ENCODE data around the gene NDUFV3. TPM values are rescaled to one million over a fixed set of nuclear protein-coding genes. Genes with fewer than 3 reads are reported as not detected.
A peak's percentile ranks its signal among the peaks of the same experiment; 100 is the strongest.

The NDUFV3 gene
- total and polyA plus RNA-seq, 2 donors (not counting 1 experiment from before 2014, with no cell fraction given) = 37.7 to 38.2 TPM

DNA sequence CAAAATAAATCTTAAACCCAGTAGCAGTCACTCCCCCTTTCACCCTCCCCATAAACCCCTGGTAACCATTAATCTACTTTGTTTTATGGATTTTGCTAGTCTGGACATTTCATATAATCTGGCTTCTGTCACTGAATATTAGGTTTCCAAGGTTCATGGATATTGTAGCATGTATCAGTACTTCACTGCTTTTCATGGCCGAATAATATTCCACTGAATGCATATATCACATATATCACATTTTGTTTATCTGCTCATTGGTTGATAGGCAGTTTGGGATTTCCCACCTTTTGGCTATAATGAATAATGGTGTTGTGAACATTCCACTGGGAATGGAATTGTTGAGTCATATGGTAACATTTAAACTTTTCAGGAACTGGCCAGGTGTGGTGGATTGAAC lies 9.2 kb upstream of the NDUFV3 start:
- H3K79me2 ChIP-seq (ENCODE audit: control insufficient read depth, insufficient read depth, low read length) = peaks cover 2% of the 10 kb centered on the region
- H3K36me3 ChIP-seq (ENCODE audit: control insufficient read depth, insufficient read depth, low read length) = no peaks in the 10 kb centered on the region
- no peak overlapping the region for H3K9ac ChIP-seq (ENCODE audit: insufficient read depth, low read length)
- H4K20me1 ChIP-seq (ENCODE audit: control insufficient read depth, extremely low read depth, insufficient read depth, low read length) = no peaks in the 10 kb centered on the region
- H3K4me2 ChIP-seq (ENCODE audit: extremely low read depth, insufficient read depth, low read length) = no peak overlapping the region
- no peaks in the 10 kb centered on the region for H3K27me3 ChIP-seq (ENCODE audit: control insufficient read depth, insufficient read depth, low read length)
- H3K9me3 ChIP-seq (ENCODE audit: control insufficient read depth, insufficient read depth, low read depth, low read length) = no peaks in the 10 kb centered on the region
- H3K27ac ChIP-seq (ENCODE audit: insufficient read depth, low read length) = no peak overlapping the region
- TF ChIP-seq EZH2 (IDR thresholded peaks at IDR 0.05; ENCODE audit: low read length, missing control alignments) = no peak
- TF ChIP-seq, protein P1, sequence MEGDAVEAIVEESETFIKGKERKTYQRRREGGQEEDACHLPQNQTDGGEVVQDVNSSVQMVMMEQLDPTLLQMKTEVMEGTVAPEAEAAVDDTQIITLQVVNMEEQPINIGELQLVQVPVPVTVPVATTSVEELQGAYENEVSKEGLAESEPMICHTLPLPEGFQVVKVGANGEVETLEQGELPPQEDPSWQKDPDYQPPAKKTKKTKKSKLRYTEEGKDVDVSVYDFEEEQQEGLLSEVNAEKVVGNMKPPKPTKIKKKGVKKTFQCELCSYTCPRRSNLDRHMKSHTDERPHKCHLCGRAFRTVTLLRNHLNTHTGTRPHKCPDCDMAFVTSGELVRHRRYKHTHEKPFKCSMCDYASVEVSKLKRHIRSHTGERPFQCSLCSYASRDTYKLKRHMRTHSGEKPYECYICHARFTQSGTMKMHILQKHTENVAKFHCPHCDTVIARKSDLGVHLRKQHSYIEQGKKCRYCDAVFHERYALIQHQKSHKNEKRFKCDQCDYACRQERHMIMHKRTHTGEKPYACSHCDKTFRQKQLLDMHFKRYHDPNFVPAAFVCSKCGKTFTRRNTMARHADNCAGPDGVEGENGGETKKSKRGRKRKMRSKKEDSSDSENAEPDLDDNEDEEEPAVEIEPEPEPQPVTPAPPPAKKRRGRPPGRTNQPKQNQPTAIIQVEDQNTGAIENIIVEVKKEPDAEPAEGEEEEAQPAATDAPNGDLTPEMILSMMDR (conservative IDR thresholded peaks at IDR 0.05 in 1 of 2, IDR thresholded peaks at IDR 0.05 in 1 of 2; ENCODE audit: low read depth in 1 of 2, low read length in 2 of 2) = no peak
- no peaks in the 10 kb centered on the region for H3K4me1 ChIP-seq (ENCODE audit: control insufficient read depth, extremely low read depth, insufficient read depth, low read length)
- DNase-seq (ENCODE audit: low read depth in 2 of 2) = no peak
- H2AFZ ChIP-seq (ENCODE audit: low read length) = no peak overlapping the region
- no peak overlapping the region for H3K4me3 ChIP-seq (replicated peaks in 1 of 4; ENCODE audit: control extremely low read depth in 1 of 4, insufficient read depth in 1 of 4, low read depth in 3 of 4, low read length in 4 of 4)

DNA sequence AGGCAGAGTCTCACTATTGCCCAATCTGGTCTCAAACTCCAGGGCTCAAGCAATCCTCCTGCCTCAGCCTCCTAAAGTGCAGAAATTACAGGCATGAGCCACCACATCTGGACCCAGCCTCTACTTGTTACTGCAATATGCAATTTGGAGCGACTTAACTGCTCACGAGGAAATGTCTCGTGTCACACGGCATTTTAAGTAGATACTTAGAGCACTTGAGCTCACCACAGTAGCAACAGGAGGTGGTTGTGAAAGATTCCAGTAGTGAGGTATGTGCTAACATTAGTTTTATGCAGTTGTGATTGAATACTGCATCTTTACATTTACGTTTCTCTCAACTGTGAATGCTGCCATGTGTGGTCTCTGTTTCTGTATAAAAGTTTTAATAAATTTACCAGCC lies 5.8 kb upstream of the NDUFV3 start:
- DNase-seq (ENCODE audit: low read depth in 2 of 2) = no peak
- no peaks in the 10 kb centered on the region for H3K36me3 ChIP-seq (ENCODE audit: control insufficient read depth, insufficient read depth, low read length)
- H3K4me2 ChIP-seq (ENCODE audit: extremely low read depth, insufficient read depth, low read length) = no peak overlapping the region
- no peaks in the 10 kb centered on the region for H3K79me2 ChIP-seq (ENCODE audit: control insufficient read depth, insufficient read depth, low read length)
- H3K9me3 ChIP-seq (ENCODE audit: control insufficient read depth, insufficient read depth, low read depth, low read length) = no peaks in the 10 kb centered on the region
- H3K9ac ChIP-seq (ENCODE audit: insufficient read depth, low read length) = no peak overlapping the region
- TF ChIP-seq, protein P1 (conservative IDR thresholded peaks at IDR 0.05 in 1 of 2, IDR thresholded peaks at IDR 0.05 in 1 of 2; ENCODE audit: low read depth in 1 of 2, low read length in 2 of 2) = no peak
- TF ChIP-seq EZH2 (IDR thresholded peaks at IDR 0.05; ENCODE audit: low read length, missing control alignments) = no peak
- H3K27me3 ChIP-seq (ENCODE audit: control insufficient read depth, insufficient read depth, low read length) = no peaks in the 10 kb centered on the region
- H3K4me1 ChIP-seq (ENCODE audit: control insufficient read depth, extremely low read depth, insufficient read depth, low read length) = no peaks in the 10 kb centered on the region
- H3K4me3 ChIP-seq (replicated peaks in 1 of 4; ENCODE audit: control extremely low read depth in 1 of 4, insufficient read depth in 1 of 4, low read depth in 3 of 4, low read length in 4 of 4) = no peak overlapping the region
- no peak overlapping the region for H2AFZ ChIP-seq (ENCODE audit: low read length)
- no peaks in the 10 kb centered on the region for H4K20me1 ChIP-seq (ENCODE audit: control insufficient read depth, extremely low read depth, insufficient read depth, low read length)
- no peak overlapping the region for H3K27ac ChIP-seq (ENCODE audit: insufficient read depth, low read length)

DNA sequence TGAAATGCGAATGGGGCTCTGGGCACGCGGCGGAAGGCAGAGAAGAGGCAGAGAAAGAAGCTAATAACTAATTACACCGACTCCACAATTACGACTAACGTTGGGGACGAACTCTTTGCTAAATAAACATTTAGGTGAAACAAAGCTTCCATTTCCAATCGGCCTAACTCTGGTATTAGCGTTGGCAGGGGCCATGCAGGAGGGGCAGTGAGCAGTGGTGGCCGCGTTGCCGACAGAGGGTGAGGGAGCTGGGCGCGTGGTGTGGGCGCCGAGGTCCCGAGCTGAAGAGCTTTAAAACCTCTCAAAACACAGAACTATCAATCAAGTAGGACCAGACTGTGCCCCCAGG lies 553 bp upstream of the NDUFV3 start:
- DNase-seq (ENCODE audit: low read depth in 2 of 2) = no peak
- no peaks in the 10 kb centered on the region for H3K9me3 ChIP-seq (ENCODE audit: control insufficient read depth, insufficient read depth, low read depth, low read length)
- peaks cover 27% of the 10 kb centered on the region for H3K79me2 ChIP-seq (ENCODE audit: control insufficient read depth, insufficient read depth, low read length)
- H3K9ac ChIP-seq (ENCODE audit: insufficient read depth, low read length) = peak overlapping the region; percentile 78
- H3K4me3 ChIP-seq (replicated peaks in 1 of 4; ENCODE audit: control extremely low read depth in 1 of 4, insufficient read depth in 1 of 4, low read depth in 3 of 4, low read length in 4 of 4) = peak overlapping the region; percentile 59 to 96 (median 68)
- TF ChIP-seq EZH2 (IDR thresholded peaks at IDR 0.05; ENCODE audit: low read length, missing control alignments) = no peak
- TF ChIP-seq, protein P1 (conservative IDR thresholded peaks at IDR 0.05 in 1 of 2, IDR thresholded peaks at IDR 0.05 in 1 of 2; ENCODE audit: low read depth in 1 of 2, low read length in 2 of 2) = no peak
- H3K4me2 ChIP-seq (ENCODE audit: extremely low read depth, insufficient read depth, low read length) = peak overlapping the region; percentile 92
- H4K20me1 ChIP-seq (ENCODE audit: control insufficient read depth, extremely low read depth, insufficient read depth, low read length) = no peaks in the 10 kb centered on the region
- peak overlapping the region; percentile 84 for H2AFZ ChIP-seq (ENCODE audit: low read length)
- H3K4me1 ChIP-seq (ENCODE audit: control insufficient read depth, extremely low read depth, insufficient read depth, low read length) = no peaks in the 10 kb centered on the region
- H3K27ac ChIP-seq (ENCODE audit: insufficient read depth, low read length) = peak overlapping the region; percentile 87
- H3K36me3 ChIP-seq (ENCODE audit: control insufficient read depth, insufficient read depth, low read length) = peaks cover 7% of the 10 kb centered on the region
- H3K27me3 ChIP-seq (ENCODE audit: control insufficient read depth, insufficient read depth, low read length) = no peaks in the 10 kb centered on the region

Data from fibroblast of lung (primary cell).